Measurements from ENCODE around the gene CBX8.

DNA sequence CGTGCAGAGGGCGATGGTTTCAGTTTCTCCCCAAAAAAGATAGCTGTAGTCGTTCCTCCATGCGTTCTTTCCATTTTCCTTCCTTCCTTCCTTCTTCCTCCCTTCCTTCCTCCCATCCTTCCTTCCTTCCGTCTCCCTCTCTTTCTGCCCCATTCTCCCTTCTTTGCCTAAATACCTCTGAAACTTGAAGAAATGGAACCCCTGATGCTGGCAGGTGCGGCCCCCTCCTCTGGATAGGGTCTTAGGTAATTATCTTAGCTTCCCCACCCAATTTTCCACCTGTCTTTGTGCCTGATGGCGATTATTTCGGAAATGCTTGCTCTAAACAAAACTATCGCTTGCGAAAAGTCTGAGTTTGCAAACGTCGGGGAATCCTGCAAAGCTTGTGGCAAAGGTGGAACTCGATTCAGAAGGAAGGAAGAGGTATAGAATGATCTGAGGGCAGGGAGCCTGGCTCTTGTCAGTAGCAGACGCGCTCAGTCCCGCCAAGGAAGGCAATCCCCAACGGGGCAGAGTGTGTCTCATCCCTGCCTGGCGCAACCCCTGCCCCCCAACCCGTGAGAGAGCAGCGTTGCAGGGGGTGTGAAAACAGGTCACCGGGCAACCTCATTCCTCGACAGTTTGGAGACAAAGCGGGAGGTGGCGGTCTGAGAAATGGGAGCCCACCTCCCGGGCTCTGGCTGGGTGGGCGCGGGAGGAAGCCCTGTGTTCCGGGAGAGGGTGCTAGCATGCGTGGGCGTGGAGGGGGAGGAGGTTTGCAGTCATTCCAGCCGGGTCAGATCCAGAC is 2.9 kb upstream of the CBX8 start:
- TF ChIP-seq, protein P1, sequence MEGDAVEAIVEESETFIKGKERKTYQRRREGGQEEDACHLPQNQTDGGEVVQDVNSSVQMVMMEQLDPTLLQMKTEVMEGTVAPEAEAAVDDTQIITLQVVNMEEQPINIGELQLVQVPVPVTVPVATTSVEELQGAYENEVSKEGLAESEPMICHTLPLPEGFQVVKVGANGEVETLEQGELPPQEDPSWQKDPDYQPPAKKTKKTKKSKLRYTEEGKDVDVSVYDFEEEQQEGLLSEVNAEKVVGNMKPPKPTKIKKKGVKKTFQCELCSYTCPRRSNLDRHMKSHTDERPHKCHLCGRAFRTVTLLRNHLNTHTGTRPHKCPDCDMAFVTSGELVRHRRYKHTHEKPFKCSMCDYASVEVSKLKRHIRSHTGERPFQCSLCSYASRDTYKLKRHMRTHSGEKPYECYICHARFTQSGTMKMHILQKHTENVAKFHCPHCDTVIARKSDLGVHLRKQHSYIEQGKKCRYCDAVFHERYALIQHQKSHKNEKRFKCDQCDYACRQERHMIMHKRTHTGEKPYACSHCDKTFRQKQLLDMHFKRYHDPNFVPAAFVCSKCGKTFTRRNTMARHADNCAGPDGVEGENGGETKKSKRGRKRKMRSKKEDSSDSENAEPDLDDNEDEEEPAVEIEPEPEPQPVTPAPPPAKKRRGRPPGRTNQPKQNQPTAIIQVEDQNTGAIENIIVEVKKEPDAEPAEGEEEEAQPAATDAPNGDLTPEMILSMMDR (IDR thresholded peaks at IDR 0.05; ENCODE audit: low read depth, low read length), result no peak
- no peak for TF ChIP-seq MAX (IDR thresholded peaks at IDR 0.05; ENCODE audit: low read depth, low read length)
- no peak for TF ChIP-seq POLR2A (IDR thresholded peaks at IDR 0.05; ENCODE audit: extremely low read depth, insufficient read length)
- TF ChIP-seq MYC (IDR thresholded peaks at IDR 0.05; ENCODE audit: low read depth, low read length), result no peak
